K562 (cell line): ENCODE measurements around the gene SOWAHC. TPM values are rescaled to one million over a fixed set of nuclear protein-coding genes. Genes with fewer than 3 reads are reported as not detected.

Experiments used
- ATAC-seq: fragments of 200-7000 bp; cut with Tn5 transposase; 3 replicates; pipeline ENCODE4 v1.9.1; 2020; ENCODE audit warnings: moderate library complexity
- BruUV-seq: library from RNA; stranded (reverse); fragments of 400-500 nt; replicated peaks from 2 replicates; lab custom pipeline; 2021; lab: Mats Ljungman, UMichigan
- CTCF ChIA-PET: fragments of 300-600 bp; formaldehyde crosslinking; extraction: SDS; loops from one replicate; lab custom pipeline; 2021; ENCODE audit warnings: low intra/inter-chr PET ratio; lab: Yijun Ruan, JAX
- POLR2A ChIA-PET: fragments of 300-600, 350-650 bp; sonication (Branson Sonifier 250); formaldehyde crosslinking; extraction: SDS; loops from one replicate; lab custom pipeline; 2021; ENCODE audit warnings: antibody characterized with exemption, inconsistent platforms; lab: Yijun Ruan, JAX
- DNase-seq, 4 experiments: peaks; one replicate each; pipeline versions ENCODE4 v3.0.0 to v3.0.0-alpha.2; 2011 to 2018; ENCODE audit warnings: low spot score in 3 of 4, mixed read lengths in 3 of 4; ENCODE audit errors: extremely low read depth in 1 of 4
- FAIRE-seq: peaks from 2 replicates; lab custom pipeline; 2011; peaks lifted over from hg19 to GRCh38; lab: Jason Lieb, UNC
- H2AFZ ChIP-seq: 2 replicates; pipeline ENCODE4 v1.6.0; 2011; ENCODE audit warnings: low read depth, low read length, control low read depth, inconsistent platforms
- H3K27ac ChIP-seq: fragments of 200-600 bp; 3 replicates; pipeline ENCODE4 v1.8.0; 2011; ENCODE audit warnings: low read depth, mild to moderate bottlenecking, control low read depth, inconsistent platforms, low read length, moderate library complexity, mixed read lengths; ENCODE audit errors: extremely low read depth
- H3K27me3 ChIP-seq, 2 experiments: fragments of 300-600 bp in 1 of 2; 2 replicates in 1 of 2; 3 replicates in 1 of 2; pipeline versions ENCODE4 v1.6.0 to v1.8.0; 2011; ENCODE audit warnings: inconsistent platforms in 2 of 2, low read length in 2 of 2, mild to moderate bottlenecking in 1 of 2, mixed read lengths in 1 of 2, moderate library complexity in 1 of 2; ENCODE audit not compliant: control insufficient read depth in 2 of 2, insufficient read depth in 2 of 2
- H3K36me3 ChIP-seq: fragments of 300-600 bp; 3 replicates; pipeline ENCODE4 v1.8.0; 2011; ENCODE audit warnings: mild to moderate bottlenecking, low read length, inconsistent platforms; ENCODE audit not compliant: control insufficient read depth, insufficient read depth
- H3K4me1 ChIP-seq, 2 experiments: fragments of 200-600 bp in 1 of 2; replicated peaks in 1 of 2; 2 replicates in 1 of 2; 3 replicates in 1 of 2; pipeline versions ENCODE4 v1.5.1 to v1.8.0; 2011; ENCODE audit warnings: inconsistent platforms in 2 of 2, low read length in 2 of 2, mild to moderate bottlenecking in 1 of 2, mixed read lengths in 1 of 2, moderate library complexity in 1 of 2; ENCODE audit not compliant: control insufficient read depth in 2 of 2, insufficient read depth in 2 of 2
- H3K4me2 ChIP-seq: 2 replicates; pipeline ENCODE4 v1.6.1; 2011; ENCODE audit warnings: low read length, control low read depth, inconsistent platforms, mixed read lengths; ENCODE audit not compliant: insufficient read depth
- H3K4me3 ChIP-seq: fragments of 200-600 bp; sonication (generic), shearing (Covaris generic); 2 replicates; pipeline ENCODE4 v1.5.1; 2016; ENCODE audit warnings: control low read depth, inconsistent platforms
- H3K79me2 ChIP-seq: fragments of 200-600 bp; 3 replicates; pipeline ENCODE4 v1.8.0; 2011; ENCODE audit warnings: low read length, inconsistent platforms; ENCODE audit not compliant: control insufficient read depth, insufficient read depth
- H3K9ac ChIP-seq, 2 experiments: 2 replicates each; pipeline versions ENCODE4 v1.6.0 to v1.6.1; 2011; ENCODE audit warnings: low read depth in 2 of 2, low read length in 2 of 2, control low read depth in 1 of 2, inconsistent platforms in 1 of 2, mild to moderate bottlenecking in 1 of 2, mixed read lengths in 1 of 2; ENCODE audit not compliant: insufficient read depth in 1 of 2
- H3K9me1 ChIP-seq: one replicate; pipeline ENCODE4 v1.6.0; 2011; ENCODE audit warnings: inconsistent platforms, mild to moderate bottlenecking, low read length, moderate library complexity; ENCODE audit not compliant: control insufficient read depth, insufficient read depth
- H3K9me3 ChIP-seq: replicated peaks from 2 replicates; pipeline ENCODE4 v1.5.1; 2011; ENCODE audit warnings: low read depth, low read length, inconsistent platforms; ENCODE audit not compliant: control insufficient read depth, insufficient read depth
- H4K20me1 ChIP-seq: replicated peaks from 2 replicates; pipeline ENCODE4 v1.6.1; 2011; ENCODE audit warnings: low read length, inconsistent platforms, mixed read lengths; ENCODE audit not compliant: control insufficient read depth, insufficient read depth
- CEBPB ChIP-seq: fragments of 450-650 bp; IDR thresholded peaks from 2 replicates; pipeline ENCODE4 v1.6.1; 2016; ENCODE audit warnings: missing genetic modification characterization, missing compliant biosample characterization
- ELF4 ChIP-seq: fragments of 450-650 bp; formaldehyde crosslinking; IDR thresholded peaks from 2 replicates; pipeline ENCODE4 v1.4.0; 2022; ENCODE audit warnings: missing genetic modification characterization
- HDAC2 ChIP-seq: fragments of 450-650 bp; IDR thresholded peaks from 2 replicates; pipeline ENCODE4 v1.6.1; 2016; ENCODE audit warnings: mild to moderate bottlenecking
- HMG20A ChIP-seq: fragments of 450-650 bp; formaldehyde crosslinking; conservative IDR thresholded peaks from 2 replicates; pipeline ENCODE4 v1.4.0; 2020; ENCODE audit warnings: mild to moderate bottlenecking, mixed read lengths
- HMGXB4 ChIP-seq: sonication (generic); formaldehyde crosslinking; IDR thresholded peaks from 2 replicates; pipeline ENCODE4 v1.8.1; 2023; ENCODE audit warnings: mild to moderate bottlenecking, missing genetic modification reagents
- HNRNPK ChIP-seq: fragments of 200-400 bp; formaldehyde crosslinking; IDR thresholded peaks from one replicate; pipeline ENCODE4 v1.6.1; 2018; ENCODE audit warnings: mild to moderate bottlenecking, low read depth, low read length; ENCODE audit not compliant: poor library complexity, severe bottlenecking
- HOMEZ ChIP-seq: fragments of 250-450 bp; sonication (Bioruptor Pico); IDR thresholded peaks from 2 replicates; pipeline ENCODE4 v1.4.0; 2020; ENCODE audit warnings: mild to moderate bottlenecking, moderate library complexity
- MCM7 ChIP-seq, 2 experiments: fragments of 450-650 bp; IDR thresholded peaks; 2 replicates each; pipeline ENCODE4 v1.6.1; 2016 to 2018
- MEF2D ChIP-seq: conservative IDR thresholded peaks from 2 replicates; pipeline ENCODE4 v1.6.1; 2016; ENCODE audit warnings: low read depth, missing genetic modification characterization, missing compliant biosample characterization
- MNT ChIP-seq, 2 experiments: fragments of 450-650 bp; conservative IDR thresholded peaks; 2 replicates each; pipeline ENCODE4 v1.6.1; 2017; ENCODE audit warnings: mild to moderate bottlenecking in 2 of 2, moderate library complexity in 2 of 2
- MTA1 ChIP-seq: fragments of 450-650 bp; IDR thresholded peaks from 2 replicates; pipeline ENCODE4 v1.6.1; 2017; ENCODE audit warnings: borderline replicate concordance
- NFRKB ChIP-seq: fragments of 450-650 bp; IDR thresholded peaks from 2 replicates; pipeline ENCODE4 v1.6.1; 2016; ENCODE audit warnings: low read depth
- PCBP1 ChIP-seq: fragments of 200-400 bp; formaldehyde crosslinking; IDR thresholded peaks from 2 replicates; pipeline ENCODE4 v1.6.1; 2018; ENCODE audit warnings: mild to moderate bottlenecking, low read depth, low read length; ENCODE audit not compliant: poor library complexity, severe bottlenecking
- POLR2H ChIP-seq: IDR thresholded peaks from 2 replicates; pipeline ENCODE4 v1.6.1; 2016; ENCODE audit warnings: missing genetic modification characterization, low read depth, mild to moderate bottlenecking, control low read depth, missing compliant biosample characterization, moderate library complexity
- SMAD3 ChIP-seq: fragments of 450-650 bp; formaldehyde crosslinking; conservative IDR thresholded peaks from 2 replicates; pipeline ENCODE4 v1.4.0; 2020; ENCODE audit warnings: mild to moderate bottlenecking
- TAF7 ChIP-seq: fragments of 450-650 bp; IDR thresholded peaks from 2 replicates; pipeline ENCODE4 v1.6.1; 2016; ENCODE audit warnings: missing genetic modification characterization, missing compliant biosample characterization
- TRIM28 ChIP-seq: fragments of 450-650 bp; IDR thresholded peaks from 2 replicates; pipeline ENCODE4 v1.6.1; 2017
- ZNF217 ChIP-seq: sonication (generic); formaldehyde crosslinking; IDR thresholded peaks from 2 replicates; pipeline ENCODE4 v1.8.0; 2022; ENCODE audit warnings: mild to moderate bottlenecking, missing genetic modification reagents
- ZNF785 ChIP-seq: fragments of 250-450 bp; sonication (Bioruptor Pico); IDR thresholded peaks from 2 replicates; pipeline ENCODE4 v1.4.0; 2020; ENCODE audit warnings: mild to moderate bottlenecking
- WGBS: fragments of 100-300 bp; shearing (Covaris generic); methylation state at CpG from one replicate; pipeline ENCODE4 v1.1.6; 2016; ENCODE audit warnings: low coverage, mixed read lengths; ENCODE audit not compliant: insufficient coverage; ENCODE audit errors: missing lambda C conversion rate; 5-methylcytosine and 5-hydroxymethylcytosine counted together
- in situ Hi-C: fragments of 300-500 bp; cut with MboI; formaldehyde crosslinking; loops from 4 replicates; pipeline ENCODE4 v1.15.0; 2018; ENCODE audit warnings: inconsistent platforms, mixed read lengths
- intact Hi-C: fragments of 100-400 bp; cut with micrococcal nuclease; formaldehyde crosslinking; loops from 2 replicates; pipeline ENCODE4 v1.14.2; 2022
- polyA plus RNA-seq, 8 experiments: library from polyadenylated mRNA; depleted of rRNA in 4 of 8; stranded (reverse) in 5 of 8; unstranded in 3 of 8; fragments of >200 nt; fragmentation: Nextera tagmentation in 2 of 8; fragmentation: Illumina TruSeq in 1 of 8; extraction: Ambion mirVana in 2 of 8; extraction: Trizol in 1 of 8; gene quantifications; 2 replicates each; pipeline versions ENCODE4 v1.2.1 to v1.2.3, GENCODE V29; 2011 to 2014; ENCODE audit warnings: inconsistent platforms in 1 of 8, missing spikeins in 1 of 8
- total RNA-seq, 7 experiments: library from RNA; depleted of rRNA in 6 of 7; stranded (reverse); fragments of >200 nt in 6 of 7; fragmentation: Illumina TruSeq in 2 of 7; extraction: Trizol in 2 of 7; gene quantifications; 2 replicates each; pipeline versions ENCODE4 v1.2.1 to v1.2.3, GENCODE V29; 2011 to 2021; ENCODE audit warnings: low replicate concordance in 1 of 7

The SOWAHC gene
- total and polyA plus RNA-seq, 9 of the 15 experiments (the other 6 are each of a cell fraction or from before 2014, with no cell fraction given): 0.04 TPM; not detected in 8

GRCh38 chr2:109647636-109648035, 33.5 kb downstream of the SOWAHC start (continued):
- TF ChIP-seq ZNF217 (no peak), MTA1 (no peak), MNT (conservative IDR thresholded peaks at IDR 0.05) (no peak), NFRKB (no peak), MCM7 (IDR thresholded peaks at IDR 0.05) (no peak), TAF7 (tag) (no peak)
- TF ChIP-seq, all 486 proteins: peak for 0

- no peak overlapping the region for H2AFZ ChIP-seq
- ChIA-PET CTCF (no interaction called here), POLR2A (no interaction called here)
- in situ Hi-C loops: no loop called here
- H3K27me3 ChIP-seq: peaks cover 15 to 53% of the 10 kb centered on the region in 2 experiments; a peak in 4 of 5 replicates
- FAIRE-seq: no peak
- H3K4me1 ChIP-seq: no peaks in the 10 kb centered on the region; a peak in 1 of 5 replicates
- DNase-seq: no peak
- no peak overlapping the region for H3K9ac ChIP-seq
- H3K4me3 ChIP-seq: no peak overlapping the region
- H3K79me2 ChIP-seq: no peaks in the 10 kb centered on the region
- intact Hi-C loops: no loop called here
- H3K4me2 ChIP-seq: no peak overlapping the region
- no peak overlapping the region for H3K27ac ChIP-seq
- no peaks in the 10 kb centered on the region for H3K36me3 ChIP-seq
- H3K9me3 ChIP-seq: no peaks in the 10 kb centered on the region
- no peaks in the 10 kb centered on the region for H4K20me1 ChIP-seq
- WGBS: 3% methylated on average over 8 of the region's 8 CpGs
- no peak for ATAC-seq
- no peaks in the 10 kb centered on the region for H3K9me1 ChIP-seq
- BruUV-seq: no TSS peak
- TF ChIP-seq TRIM28 (no peak), ELF4 (CRISPR knock-in tag) (no peak), HDAC2 (no peak), SMAD3 (no peak), CEBPB (no peak; the same call in 1 of the 2 replicates), HMG20A (CRISPR knock-in tag) (no peak), HOMEZ (CRISPR knock-in tag) (no peak), PCBP1 (no peak), ZNF785 (CRISPR knock-in tag) (no peak), HMGXB4 (CRISPR knock-in tag) (no peak), MEF2D (tag) (no peak), POLR2H (tag) (no peak), HNRNPK (no peak)
Observed at GRCh38 chr2:109648041-109648527, 33.9 kb downstream of the SOWAHC start.
